Caco-2 (cell line): ENCODE measurements around the gene UBA5. TPM values are rescaled to one million over a fixed set of nuclear protein-coding genes. Genes with fewer than 3 reads are reported as not detected.

Experiments used
- BruUV-seq: library from RNA; stranded (reverse); fragments of 400-500 nt; replicated peaks from 2 replicates; lab custom pipeline; 2021; lab: Mats Ljungman, UMichigan
- CTCF ChIA-PET: fragments of 300-600 bp; sonication (Branson Sonifier 250); formaldehyde crosslinking; loops from one replicate; lab custom pipeline; 2022; ENCODE audit warnings: antibody characterized with exemption; lab: Charles Lee
- POLR2A ChIA-PET: fragments of 300-600 bp; sonication (Branson Sonifier 250); formaldehyde crosslinking; loops from one replicate; lab custom pipeline; 2022; ENCODE audit warnings: antibody characterized with exemption; lab: Charles Lee
- DNase-seq, 2 experiments: peaks; one replicate each; pipeline versions ENCODE4 v3.0.0 to v3.0.0-alpha.2; 2020 to 2022
- H3K27me3 ChIP-seq: replicated peaks from 2 replicates; pipeline ENCODE4 v1.6.0; 2011; ENCODE audit warnings: low read length; ENCODE audit not compliant: control insufficient read depth, insufficient read depth
- H3K36me3 ChIP-seq: 2 replicates; pipeline ENCODE4 v1.5.1; 2011; ENCODE audit warnings: low read length; ENCODE audit not compliant: control insufficient read depth, insufficient read depth
- H3K4me1 ChIP-seq: fragments of 250-450 bp; sonication (Bioruptor Pico); 2 replicates; pipeline ENCODE4 v1.5.1; 2020; ENCODE audit warnings: mild to moderate bottlenecking
- H3K4me3 ChIP-seq: 2 replicates; pipeline ENCODE4 v1.5.1; 2011; ENCODE audit warnings: low read depth, mild to moderate bottlenecking, control low read depth, low read length
- H3K9me3 ChIP-seq: fragments of 250-450 bp; sonication (Bioruptor Pico); 2 replicates; pipeline ENCODE4 v1.5.1; 2020; ENCODE audit warnings: mild to moderate bottlenecking, moderate library complexity
- H3K27ac Mint-ChIP-seq: one replicate; pipeline ENCODE4 v1.8.0; 2022; ENCODE audit warnings: mixed read lengths; ENCODE audit not compliant: unreplicated experiment
- H3K27me3 Mint-ChIP-seq: one replicate; pipeline ENCODE4 v1.8.0; 2022; ENCODE audit warnings: mixed read lengths; ENCODE audit not compliant: insufficient read depth, unreplicated experiment
- H3K36me3 Mint-ChIP-seq: one replicate; pipeline ENCODE4 v1.8.0; 2022; ENCODE audit warnings: mild to moderate bottlenecking, mixed read lengths; ENCODE audit not compliant: insufficient read depth, unreplicated experiment
- H3K4me1 Mint-ChIP-seq: one replicate; pipeline ENCODE4 v1.8.0; 2022; ENCODE audit warnings: low read depth, mixed read lengths; ENCODE audit not compliant: unreplicated experiment
- H3K4me3 Mint-ChIP-seq: one replicate; pipeline ENCODE4 v1.8.0; 2022; ENCODE audit warnings: mild to moderate bottlenecking, moderate library complexity, mixed read lengths; ENCODE audit not compliant: unreplicated experiment
- H3K9me3 Mint-ChIP-seq: one replicate; pipeline ENCODE4 v1.8.0; 2022; ENCODE audit warnings: mixed read lengths; ENCODE audit not compliant: unreplicated experiment
- CTCF ChIP-seq, 2 experiments: fragments of 200-600 bp in 1 of 2; IDR thresholded peaks; 1 replicate in 1 of 2; 2 replicates in 1 of 2; pipeline versions ENCODE4 v1.5.1 to v1.8.0; 2011 to 2022; ENCODE audit warnings: antibody characterized with exemption in 1 of 2, control low read depth in 1 of 2, inconsistent platforms in 1 of 2, low read depth in 1 of 2, low read length in 1 of 2, mild to moderate bottlenecking in 1 of 2, moderate library complexity in 1 of 2; ENCODE audit not compliant: insufficient read depth in 1 of 2, severe bottlenecking in 1 of 2, unreplicated experiment in 1 of 2
- intact Hi-C: fragments of 100-400 bp; cut with micrococcal nuclease; formaldehyde crosslinking; loops from one replicate; pipeline ENCODE4 v1.10.0; 2022; ENCODE audit not compliant: unreplicated experiment
- total RNA-seq: library from RNA; stranded (reverse); gene quantifications from 2 replicates; pipeline ENCODE4 v1.2.3, GENCODE V29; 2022

Gene UBA5
- total RNA-seq, 1 experiment from 2014 or later, result 47.6 TPM

GRCh38 chr3:132650153-132650552 is 10.0 kb upstream of the UBA5 start:
- DNase-seq, result no peak
- intact Hi-C loops, result no loop called here
- POLR2A ChIA-PET, result no interaction called here

GRCh38 chr3:132652640-132653270 is 7.4 kb upstream of the UBA5 start:
- Histone ChIP-seq H3K36me3 (no peaks in the 10 kb centered on the region), H3K9me3 (no peaks in the 10 kb centered on the region), H3K27me3 (no peaks in the 10 kb centered on the region), H3K4me1 (peaks cover 19% of the 10 kb centered on the region; the same call in 1 of the 2 replicates), H3K4me3 (no peak overlapping the region)
- BruUV-seq, result no TSS peak
- Mint-ChIP-seq H3K4me3 (no peak overlapping the region), H3K27me3 (no peaks in the 10 kb centered on the region), H3K9me3 (no peaks in the 10 kb centered on the region), H3K4me1 (peaks cover 9% of the 10 kb centered on the region), H3K36me3 (peaks cover 5% of the 10 kb centered on the region), H3K27ac (no peak overlapping the region)
- no peak for TF ChIP-seq CTCF (IDR thresholded peaks at IDR 0.05; ENCODE audit: insufficient read depth in 1 of 2, low read depth in 1 of 2, low read length in 1 of 2, severe bottlenecking in 1 of 2, unreplicated experiment in 1 of 2)
- DNase-seq, result no peak
- POLR2A ChIA-PET, result no interaction called here
- intact Hi-C loops, result no loop called here
- CTCF ChIA-PET, result interaction anchor here (1.1 to 1.5 kb wide), 2 partner anchors 10 to 105 kb away, joined by 3 read pairs; no protein-coding TSS in a partner anchor

More at GRCh38 chr3:132650153-132650552, 10.0 kb upstream of the UBA5 start:
- Histone ChIP-seq H3K9me3 (no peaks in the 10 kb centered on the region), H3K4me1 (peaks cover 10% of the 10 kb centered on the region; the same call in 1 of the 2 replicates), H3K27me3 (no peaks in the 10 kb centered on the region), H3K36me3 (no peaks in the 10 kb centered on the region), H3K4me3 (no peak overlapping the region)
- CTCF ChIA-PET, result no interaction called here
- peaks cover 3% of the 10 kb centered on the region for H3K4me1 Mint-ChIP-seq
- no TSS peak for BruUV-seq
- no peak for TF ChIP-seq CTCF (IDR thresholded peaks at IDR 0.05; ENCODE audit: insufficient read depth in 1 of 2, low read depth in 1 of 2, low read length in 1 of 2, severe bottlenecking in 1 of 2, unreplicated experiment in 1 of 2)
- H3K27me3 Mint-ChIP-seq, result no peaks in the 10 kb centered on the region
- H3K4me3 Mint-ChIP-seq, result no peak overlapping the region
- H3K9me3 Mint-ChIP-seq, result no peaks in the 10 kb centered on the region
- peaks cover 2% of the 10 kb centered on the region for H3K36me3 Mint-ChIP-seq
- H3K27ac Mint-ChIP-seq, result no peak overlapping the region

- H3K4me3 Mint-ChIP-seq, result no peak overlapping the region
- TF ChIP-seq CTCF (IDR thresholded peaks at IDR 0.05; ENCODE audit: insufficient read depth in 1 of 2, low read depth in 1 of 2, low read length in 1 of 2, severe bottlenecking in 1 of 2, unreplicated experiment in 1 of 2), result no peak
- H3K4me1 Mint-ChIP-seq, result peaks cover 16% of the 10 kb centered on the region
- Histone ChIP-seq H3K9me3 (no peaks in the 10 kb centered on the region), H3K4me1 (peaks cover 29% of the 10 kb centered on the region), H3K36me3 (no peaks in the 10 kb centered on the region), H3K27me3 (no peaks in the 10 kb centered on the region), H3K4me3 (no peak overlapping the region)
- BruUV-seq, result no TSS peak
- peaks cover 5% of the 10 kb centered on the region for H3K36me3 Mint-ChIP-seq
- H3K27me3 Mint-ChIP-seq, result no peaks in the 10 kb centered on the region
- intact Hi-C loops, result no loop called here
- no peaks in the 10 kb centered on the region for H3K9me3 Mint-ChIP-seq
- H3K27ac Mint-ChIP-seq, result no peak overlapping the region
- ChIA-PET POLR2A (no interaction called here), CTCF (interaction anchor here (1.5 kb wide), 1 partner anchor 11 kb away, joined by 3 read pairs; no protein-coding TSS in a partner anchor)
- no peak for DNase-seq
Observed at GRCh38 chr3:132654190-132654589, 5.9 kb upstream of the UBA5 start.
